GM23248 (cell line): Measurements from ENCODE around the gene IL1RAPL2. TPM values are rescaled to one million over a fixed set of nuclear protein-coding genes. Genes with fewer than 3 reads are reported as not detected.

Experiments used
- DNase-seq: peaks from one replicate; pipeline ENCODE4 v3.0.0-alpha.2; 2015
- H2AFZ ChIP-seq: fragments of 200-600 bp; sonication (generic); 2 replicates; pipeline ENCODE4 v1.6.1; 2016; ENCODE audit warnings: antibody characterized with exemption
- H3F3A ChIP-seq: fragments of 200-600 bp; sonication (generic); 2 replicates; pipeline ENCODE4 v1.6.1; 2016; ENCODE audit warnings: mild to moderate bottlenecking, antibody characterized with exemption, mixed run types; ENCODE audit not compliant: insufficient read depth
- H3K27ac ChIP-seq: fragments of 200-600 bp; sonication (generic); 2 replicates; pipeline ENCODE4 v1.5.1; 2016; ENCODE audit warnings: mild to moderate bottlenecking
- H3K27me3 ChIP-seq: fragments of 200-600 bp; sonication (generic); replicated peaks from 2 replicates; pipeline ENCODE4 v1.6.1; 2016; ENCODE audit warnings: mild to moderate bottlenecking; ENCODE audit not compliant: insufficient read depth
- H3K36me3 ChIP-seq: fragments of 200-600 bp; sonication (generic); 2 replicates; pipeline ENCODE4 v1.6.1; 2016; ENCODE audit warnings: low read depth, mild to moderate bottlenecking
- H3K4me1 ChIP-seq: fragments of 200-600 bp; sonication (generic); 2 replicates; pipeline ENCODE4 v1.6.1; 2016; ENCODE audit warnings: mild to moderate bottlenecking; ENCODE audit not compliant: insufficient read depth
- H3K4me2 ChIP-seq: fragments of 200-600 bp; sonication (generic); one replicate; pipeline ENCODE4 v1.6.1; 2016; ENCODE audit warnings: mild to moderate bottlenecking; ENCODE audit not compliant: unreplicated experiment
- H3K4me3 ChIP-seq: fragments of 200-600 bp; sonication (generic); 2 replicates; pipeline ENCODE4 v1.5.1; 2016; ENCODE audit warnings: mild to moderate bottlenecking
- H3K79me2 ChIP-seq: fragments of 200-600 bp; sonication (generic); 2 replicates; pipeline ENCODE4 v1.6.1; 2016; ENCODE audit warnings: mild to moderate bottlenecking; ENCODE audit not compliant: insufficient read depth
- H3K9ac ChIP-seq: fragments of 200-600 bp; sonication (generic); 2 replicates; pipeline ENCODE4 v1.6.1; 2016; ENCODE audit warnings: mild to moderate bottlenecking
- H3K9me2 ChIP-seq: fragments of 200-600 bp; sonication (generic); 2 replicates; pipeline ENCODE4 v1.6.1; 2016; ENCODE audit warnings: mixed run types, mild to moderate bottlenecking, moderate library complexity; ENCODE audit not compliant: insufficient read depth
- H3K9me3 ChIP-seq: fragments of 200-600 bp; sonication (generic); one replicate; pipeline ENCODE4 v1.6.1; 2017; ENCODE audit warnings: low read depth
- H4K20me1 ChIP-seq: fragments of 200-600 bp; sonication (generic); 2 replicates; pipeline ENCODE4 v1.6.0; 2016; ENCODE audit not compliant: insufficient read depth
- EZH2 ChIP-seq: fragments of 200-600 bp; sonication (generic); IDR thresholded peaks from 2 replicates; pipeline ENCODE4 v1.6.1; 2018; ENCODE audit warnings: antibody characterized with exemption, mild to moderate bottlenecking; ENCODE audit not compliant: insufficient read depth, poor library complexity, severe bottlenecking
- EZH2phosphoT487 ChIP-seq: fragments of 200-600 bp; sonication (generic); IDR thresholded peaks from 2 replicates; pipeline ENCODE4 v1.6.1; 2018; ENCODE audit warnings: antibody characterized with exemption, moderate library complexity, mild to moderate bottlenecking, low read depth; ENCODE audit not compliant: insufficient read depth
- WGBS, 2 experiments: methylation state at CpG; one replicate each; pipeline ENCODE4 v1.1.6; 2015 to 2017; ENCODE audit warnings: low lambda C conversion rate in 2 of 2, low coverage in 1 of 2; ENCODE audit errors: missing lambda C conversion rate in 2 of 2; 5-methylcytosine and 5-hydroxymethylcytosine counted together
- in situ Hi-C: fragments of 300-500 bp; cut with MboI; formaldehyde crosslinking; loops from 2 replicates; pipeline ENCODE4 v1.15.0; 2020
- polyA plus RNA-seq: library from polyadenylated mRNA; unstranded; fragments of >200 nt; fragmentation: Nextera tagmentation; extraction: Ambion mirVana; gene quantifications from 2 replicates; pipeline ENCODE4 v1.2.1, GENCODE V29; 2016
- total RNA-seq: library from RNA; depleted of rRNA; stranded (reverse); fragments of >200 nt; shearing (Covaris generic); gene quantifications from 2 replicates; pipeline ENCODE4 v1.2.3, GENCODE V29; 2014

IL1RAPL2 gene
- total and polyA plus RNA-seq, 2 experiments from 2014 or later: not detected

GRCh38 chrX:104742355-104742754 lies 176.4 kb downstream of the IL1RAPL2 start:
- Histone ChIP-seq H3K36me3 (no peaks in the 10 kb centered on the region), H4K20me1 (no peaks in the 10 kb centered on the region), H3K9ac (no peak overlapping the region), H2AFZ (no peak overlapping the region), H3K79me2 (no peaks in the 10 kb centered on the region), H3K9me3 (no peaks in the 10 kb centered on the region), H3K4me1 (no peaks in the 10 kb centered on the region), H3F3A (no peaks in the 10 kb centered on the region), H3K4me3 (no peak overlapping the region), H3K27me3 (no peaks in the 10 kb centered on the region), H3K9me2 (no peaks in the 10 kb centered on the region), H3K4me2 (no peak overlapping the region), H3K27ac (no peak overlapping the region)
- in situ Hi-C loops: no loop called here
- TF ChIP-seq EZH2phosphoT487: no peak
- no peak for TF ChIP-seq EZH2
- no peak for DNase-seq

DNA sequence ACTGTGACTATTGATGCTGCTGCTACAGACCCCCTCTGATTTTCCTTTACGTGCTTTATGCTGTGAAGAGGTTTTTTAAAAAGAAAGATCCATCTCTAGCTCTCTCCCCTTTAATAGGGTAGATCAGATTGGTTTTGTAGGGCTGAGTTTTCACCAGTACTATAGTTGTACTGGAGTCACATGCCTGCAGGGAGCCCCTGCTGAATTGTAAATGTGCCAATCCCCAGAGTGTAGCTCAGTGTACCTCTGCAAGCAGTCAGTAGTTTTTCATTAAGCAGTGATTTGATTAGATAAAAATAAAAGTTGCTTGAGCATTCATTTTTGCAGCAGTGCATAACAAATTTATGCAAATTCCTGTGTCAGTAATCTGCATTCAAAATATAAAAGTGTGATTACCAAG lies 179.2 kb downstream of the IL1RAPL2 start:
- 0% methylated on average over 1 of the region's 1 CpG; no CpG with 5 or more reads in 1 of the 2 experiments for WGBS, 2 experiments
- Histone ChIP-seq H3K27me3 (no peaks in the 10 kb centered on the region), H3K79me2 (no peaks in the 10 kb centered on the region), H2AFZ (no peak overlapping the region), H3K4me1 (no peaks in the 10 kb centered on the region), H3K27ac (no peak overlapping the region), H3K9ac (no peak overlapping the region), H3F3A (no peaks in the 10 kb centered on the region), H4K20me1 (no peaks in the 10 kb centered on the region), H3K4me2 (no peak overlapping the region), H3K36me3 (no peaks in the 10 kb centered on the region), H3K4me3 (no peak overlapping the region), H3K9me2 (no peaks in the 10 kb centered on the region), H3K9me3 (no peaks in the 10 kb centered on the region)
- no peak for DNase-seq
- TF ChIP-seq EZH2phosphoT487 (no peak), EZH2 (no peak)
- in situ Hi-C loops: no loop called here

DNA sequence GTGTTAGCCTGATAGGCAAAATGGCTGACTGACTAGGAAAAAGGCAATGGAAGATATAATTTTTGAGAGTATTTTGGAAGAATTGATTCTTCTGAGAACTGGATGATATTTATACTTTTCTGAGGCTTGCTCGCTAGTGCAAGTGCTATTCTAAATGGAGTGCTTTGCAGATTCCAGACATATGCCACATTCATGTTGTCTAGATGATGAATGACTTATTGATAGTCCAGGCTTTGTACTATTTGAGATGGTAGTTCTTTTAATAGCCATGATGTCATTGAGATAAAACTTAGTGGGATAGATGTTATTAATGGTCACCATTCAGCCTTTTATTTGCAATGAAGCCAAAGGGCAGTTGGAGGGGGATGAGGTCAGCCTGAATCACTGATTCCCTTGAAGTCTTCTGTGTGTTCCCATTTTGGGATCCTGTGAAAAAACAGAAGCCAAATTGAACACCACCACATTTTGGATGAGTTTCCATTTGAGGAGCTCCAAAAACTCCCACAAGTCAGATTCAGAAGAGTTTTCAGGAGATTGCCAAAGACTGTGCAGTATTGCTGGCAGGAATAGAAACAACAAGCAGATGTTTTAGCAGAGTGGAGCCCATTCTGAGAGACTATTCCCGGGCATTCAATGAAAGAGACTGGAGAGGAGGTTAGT lies 184.1 kb downstream of the IL1RAPL2 start:
- Histone ChIP-seq H2AFZ (no peak overlapping the region), H3K4me2 (no peak overlapping the region), H3K9me2 (no peaks in the 10 kb centered on the region), H3K4me1 (no peaks in the 10 kb centered on the region), H3K27ac (no peak overlapping the region), H3K9me3 (no peaks in the 10 kb centered on the region), H3K4me3 (no peak overlapping the region), H3K9ac (no peak overlapping the region), H3K79me2 (no peaks in the 10 kb centered on the region), H3K27me3 (no peaks in the 10 kb centered on the region), H3K36me3 (no peaks in the 10 kb centered on the region), H3F3A (no peaks in the 10 kb centered on the region), H4K20me1 (no peaks in the 10 kb centered on the region)
- TF ChIP-seq EZH2 (no peak), EZH2phosphoT487 (no peak)
- WGBS, 2 experiments: 0% methylated on average over 2 of the region's 2 CpGs
- in situ Hi-C loops: no loop called here
- DNase-seq: no peak

- in situ Hi-C loops: no loop called here
- H3K4me2 ChIP-seq: no peak overlapping the region
- no peak for TF ChIP-seq EZH2phosphoT487
- TF ChIP-seq EZH2: no peak
These were observed 196.6 kb downstream of the IL1RAPL2 start for GRCh38 chrX:104762641-104763040.

GRCh38 chrX:104789784-104790183 lies 223.8 kb downstream of the IL1RAPL2 start:
- H3K9me2 ChIP-seq: no peaks in the 10 kb centered on the region
- TF ChIP-seq EZH2phosphoT487: no peak
- TF ChIP-seq EZH2: no peak
- H3K27ac ChIP-seq: no peak overlapping the region
- no peaks in the 10 kb centered on the region for H3K27me3 ChIP-seq
- H2AFZ ChIP-seq: no peak overlapping the region
- H3K9me3 ChIP-seq: no peaks in the 10 kb centered on the region
- H3K9ac ChIP-seq: no peak overlapping the region
- H3F3A ChIP-seq: no peaks in the 10 kb centered on the region
- H4K20me1 ChIP-seq: no peaks in the 10 kb centered on the region
- DNase-seq: no peak
- H3K36me3 ChIP-seq: no peaks in the 10 kb centered on the region
- no peaks in the 10 kb centered on the region for H3K79me2 ChIP-seq
- in situ Hi-C loops: no loop called here
- H3K4me2 ChIP-seq: no peak overlapping the region
- H3K4me3 ChIP-seq: no peak overlapping the region
- H3K4me1 ChIP-seq: no peaks in the 10 kb centered on the region

More at GRCh38 chrX:104762641-104763040, 196.6 kb downstream of the IL1RAPL2 start:
- Histone ChIP-seq H3K4me1 (no peaks in the 10 kb centered on the region), H3K9ac (no peak overlapping the region), H3F3A (no peaks in the 10 kb centered on the region), H3K27me3 (no peaks in the 10 kb centered on the region), H3K9me3 (no peaks in the 10 kb centered on the region), H4K20me1 (no peaks in the 10 kb centered on the region), H3K36me3 (no peaks in the 10 kb centered on the region), H3K27ac (no peak overlapping the region), H3K79me2 (no peaks in the 10 kb centered on the region), H2AFZ (no peak overlapping the region), H3K9me2 (no peaks in the 10 kb centered on the region), H3K4me3 (no peak overlapping the region)
- no peak for DNase-seq
